Inflammatory macrophage (primary cell): Measurements from ENCODE around the gene SF3A1.
A peak's percentile ranks its signal among the peaks of the same experiment; 100 is the strongest.

Experiments
- DNase-seq, 2 donors: peaks; one replicate each; pipeline ENCODE4 v3.0.0-alpha.2; 2020 to 2022

SF3A1 gene

GRCh38 chr22:30386960-30387827, 30.5 kb upstream of the SF3A1 start, which contains the start of gene RNF215:
TSS of gene RNF215 (minus strand) at chr22:30387411. CDS start at chr22:30387313, 98 bp downstream.
- peak; percentile 77 to 85 for DNase-seq

- no peak for DNase-seq
Measured at GRCh38 chr22:30386608-30386959, 29.9 kb upstream of the SF3A1 start.

GRCh38 chr22:30385942-30386341, 29.2 kb upstream of the SF3A1 start:
- no peak for DNase-seq

- DNase-seq, result no peak
Measured at GRCh38 chr22:30383061-30383460, 26.4 kb upstream of the SF3A1 start.

- DNase-seq, result no peak
Measured at GRCh38 chr22:30382340-30382739, 25.6 kb upstream of the SF3A1 start.

- no peak for DNase-seq
Measured at GRCh38 chr22:30381264-30381663, 24.6 kb upstream of the SF3A1 start.

- DNase-seq, result no peak
Measured at GRCh38 chr22:30380011-30380410, 23.3 kb upstream of the SF3A1 start.

- DNase-seq, result no peak
Measured at GRCh38 chr22:30375312-30375849, 18.7 kb upstream of the SF3A1 start.

- no peak for DNase-seq
Measured at GRCh38 chr22:30373331-30374325, 16.9 kb upstream of the SF3A1 start.

GRCh38 chr22:30372915-30373314, 16.2 kb upstream of the SF3A1 start:
- DNase-seq, result peak; percentile 75 to 79

- no peak for DNase-seq
Measured at GRCh38 chr22:30371981-30372380, 15.3 kb upstream of the SF3A1 start.

GRCh38 chr22:30371321-30371720, 14.6 kb upstream of the SF3A1 start:
- DNase-seq, result no peak

- DNase-seq, result no peak
Measured at GRCh38 chr22:30370641-30371230, 14.0 kb upstream of the SF3A1 start.

GRCh38 chr22:30368420-30368819, 11.7 kb upstream of the SF3A1 start:
- no peak for DNase-seq

- no peak for DNase-seq
Measured at GRCh38 chr22:30365891-30366290, 9.2 kb upstream of the SF3A1 start.

GRCh38 chr22:30362651-30363281, 6.1 kb upstream of the SF3A1 start:
- no peak for DNase-seq

- no peak for DNase-seq
Measured at GRCh38 chr22:30361916-30362650, 5.4 kb upstream of the SF3A1 start.

GRCh38 chr22:30358541-30358940, 1.8 kb upstream of the SF3A1 start:
- DNase-seq, result no peak

- no peak for DNase-seq
Measured at GRCh38 chr22:30357650-30358215, 1.0 kb upstream of the SF3A1 start.

GRCh38 chr22:30357236-30357570, 509 bp upstream of the SF3A1 start:
- no peak for DNase-seq

- DNase-seq, result no peak
Measured at GRCh38 chr22:30354644-30355043, 2.0 kb downstream of the SF3A1 start.
